DOHH2 (cell line): ENCODE data around the gene WDR18.
"Not testable (repeated sequence)": the region's sequence is repeated elsewhere in the genome, so short reads cannot be mapped to it uniquely, and the experiment has no call there.

Experiments
- H3F3A ChIP-seq: fragments of 200-600 bp; sonication (generic), shearing (Covaris generic); 2 replicates; pipeline ENCODE4 v1.6.0; 2016; ENCODE audit warnings: antibody characterized with exemption, mild to moderate bottlenecking; ENCODE audit not compliant: control insufficient read depth, insufficient read depth
- H3K27ac ChIP-seq: fragments of 200-600 bp; sonication (generic); 2 replicates; pipeline ENCODE4 v1.5.1; 2014; ENCODE audit warnings: low read depth, mild to moderate bottlenecking, low read length, moderate library complexity
- H3K27me3 ChIP-seq: fragments of 200-600 bp; sonication (generic); 2 replicates; pipeline ENCODE4 v1.6.1; 2014; ENCODE audit warnings: mild to moderate bottlenecking, low read length, mixed read lengths; ENCODE audit not compliant: control insufficient read depth
- H3K36me3 ChIP-seq: fragments of 200-600 bp; sonication (generic); 2 replicates; pipeline ENCODE4 v1.6.1; 2014; ENCODE audit warnings: mild to moderate bottlenecking, low read length, moderate library complexity, mixed read lengths; ENCODE audit not compliant: control insufficient read depth
- H3K4me1 ChIP-seq: fragments of 200-600 bp; sonication (generic); 2 replicates; pipeline ENCODE4 v1.6.1; 2014; ENCODE audit warnings: mild to moderate bottlenecking, low read length, mixed read lengths; ENCODE audit not compliant: control insufficient read depth
- H3K4me2 ChIP-seq: fragments of 200-600 bp; sonication (generic); 2 replicates; pipeline ENCODE4 v1.6.0; 2014; ENCODE audit warnings: mild to moderate bottlenecking, low read length, moderate library complexity
- H3K4me3 ChIP-seq: fragments of 200-600 bp; sonication (generic); 2 replicates; pipeline ENCODE4 v1.5.1; 2014; ENCODE audit warnings: mild to moderate bottlenecking, low read length, mixed read lengths
- H3K79me2 ChIP-seq: fragments of 200-600 bp; sonication (generic); 2 replicates; pipeline ENCODE4 v1.6.1; 2014; ENCODE audit warnings: mild to moderate bottlenecking, low read length, mixed read lengths; ENCODE audit not compliant: control insufficient read depth
- H3K9me2 ChIP-seq: fragments of 200-600 bp; sonication (generic); replicated peaks from 2 replicates; pipeline ENCODE4 v1.6.1; 2014; ENCODE audit warnings: mild to moderate bottlenecking, low read length, mixed read lengths; ENCODE audit not compliant: control insufficient read depth
- H3K9me3 ChIP-seq: fragments of 200-600 bp; sonication (generic); 2 replicates; pipeline ENCODE4 v1.6.1; 2014; ENCODE audit warnings: antibody characterized with exemption, low read length, mixed read lengths; ENCODE audit not compliant: control insufficient read depth, insufficient read depth
- H4K20me1 ChIP-seq: fragments of 200-600 bp; sonication (generic); 2 replicates; pipeline ENCODE4 v1.6.0; 2014; ENCODE audit warnings: low read depth, mild to moderate bottlenecking, antibody characterized with exemption, low read length, moderate library complexity; ENCODE audit not compliant: control insufficient read depth, insufficient read depth
- CTCF ChIP-seq: fragments of 200-600 bp; sonication (generic); IDR thresholded peaks from one replicate; pipeline ENCODE4 v1.5.1; 2014; ENCODE audit warnings: antibody characterized with exemption, mild to moderate bottlenecking, low read depth, low read length; ENCODE audit not compliant: poor library complexity, severe bottlenecking
- EZH2phosphoT487 ChIP-seq: fragments of 200-600 bp; sonication (generic); IDR thresholded peaks from 2 replicates; pipeline ENCODE4 v1.6.1; 2017; ENCODE audit warnings: borderline replicate concordance, mild to moderate bottlenecking, antibody characterized with exemption, low read length, moderate library complexity, mixed read lengths

WDR18 gene

GRCh38 chr19:1019980-1020867, 36.1 kb downstream of the WDR18 start:
- Histone ChIP-seq H3K4me2 (peak overlapping the region; percentile 99), H3K27ac (peak overlapping the region; percentile 74), H3K79me2 (peaks cover 57% of the 10 kb centered on the region), H3F3A (peaks cover 17% of the 10 kb centered on the region), H3K9me3 (no peaks in the 10 kb centered on the region), H3K36me3 (peaks cover 49% of the 10 kb centered on the region), H3K4me1 (peaks cover 59% of the 10 kb centered on the region), H3K4me3 (peak overlapping the region; percentile 100), H3K9me2 (no peaks in the 10 kb centered on the region), H3K27me3 (no peaks in the 10 kb centered on the region), H4K20me1 (peaks cover 40% of the 10 kb centered on the region)
- TF ChIP-seq CTCF (no peak), EZH2phosphoT487 (no peak)

- TF ChIP-seq CTCF = no peak
- no peak for TF ChIP-seq EZH2phosphoT487
- Histone ChIP-seq H3K4me1 (peaks cover 61% of the 10 kb centered on the region), H4K20me1 (peaks cover 37% of the 10 kb centered on the region), H3K4me2 (peak within 1 kb of the TSS; percentile 99), H3K79me2 (peaks cover 50% of the 10 kb centered on the region), H3K27ac (peak within 1 kb of the TSS; percentile 74), H3K9me2 (no peaks in the 10 kb centered on the region), H3K4me3 (peak within 1 kb of the TSS; percentile 100), H3K27me3 (no peaks in the 10 kb centered on the region), H3K36me3 (peaks cover 43% of the 10 kb centered on the region), H3F3A (peaks cover 17% of the 10 kb centered on the region), H3K9me3 (no peaks in the 10 kb centered on the region)
Observed at GRCh38 chr19:1020868-1021425, 36.8 kb downstream of the WDR18 start, which contains the start of gene TMEM259. Gene TMEM259, minus strand, starts transcription at chr19:1021123. Its CDS starts 127 bp downstream, at chr19:1020996.

- H4K20me1 ChIP-seq = peaks cover 17% of the 10 kb centered on the region
- not testable (repeated sequence) for H3K27me3 ChIP-seq, H3K9me2 ChIP-seq, H3K4me3 ChIP-seq, H3K4me2 ChIP-seq, H3K9me3 ChIP-seq, H3K27ac ChIP-seq
- H3K79me2 ChIP-seq = peaks cover 47% of the 10 kb centered on the region
- H3K36me3 ChIP-seq = peaks cover 35% of the 10 kb centered on the region
- H3K4me1 ChIP-seq = peaks cover 53% of the 10 kb centered on the region
- peaks cover 17% of the 10 kb centered on the region for H3F3A ChIP-seq
Observed at GRCh38 chr19:1023883-1024188, 39.7 kb downstream of the WDR18 start.

GRCh38 chr19:1025080-1025479, 40.9 kb downstream of the WDR18 start:
- H3K9me2 ChIP-seq, H3K27ac ChIP-seq, H3K4me3 ChIP-seq, H3K27me3 ChIP-seq, H4K20me1 ChIP-seq, H3K9me3 ChIP-seq, H3K4me2 ChIP-seq: not testable (repeated sequence)
- peaks cover 17% of the 10 kb centered on the region for H3F3A ChIP-seq
- H3K79me2 ChIP-seq = peaks cover 47% of the 10 kb centered on the region
- H3K4me1 ChIP-seq = peaks cover 46% of the 10 kb centered on the region
- peaks cover 30% of the 10 kb centered on the region for H3K36me3 ChIP-seq
